HG02840 (cell line): Measurements from ENCODE around the gene DDI1.
"Not testable (repeated sequence)": the region's sequence is repeated elsewhere in the genome, so short reads cannot be mapped to it uniquely, and the experiment has no call there.

Experiments used
- ATAC-seq: cut with Tn5 transposase; IDR thresholded peaks from one replicate; pipeline ENCODE4 v1.9.1; 2021; ENCODE audit warnings: mild to moderate bottlenecking, moderate library complexity, moderate number of reproducible peaks; ENCODE audit not compliant: unreplicated experiment, low FRiP score

The DDI1 gene

GRCh38 chr11:104036995-104037394 is 555 bp downstream of the DDI1 start:
- no peak for ATAC-seq

DNA sequence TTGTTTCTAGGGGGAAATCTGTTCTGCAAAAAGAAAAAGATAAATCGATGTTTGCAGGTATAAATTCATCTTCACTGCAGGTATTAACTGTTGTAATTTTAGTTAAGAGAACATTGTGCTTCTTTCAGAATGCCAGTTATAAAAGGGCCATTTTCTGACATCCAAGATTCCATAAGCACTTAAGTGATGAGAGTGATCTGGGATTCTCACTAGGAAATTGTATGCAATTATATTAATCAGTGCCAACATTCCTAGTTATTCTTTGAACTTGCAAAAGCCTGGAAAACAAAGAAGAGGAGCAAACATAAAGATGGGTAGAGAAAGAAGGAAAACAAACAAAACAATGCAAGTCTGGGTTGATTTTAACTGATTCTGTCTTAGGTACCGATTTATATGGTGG is 5.4 kb downstream of the DDI1 start:
- ATAC-seq = no peak

DNA sequence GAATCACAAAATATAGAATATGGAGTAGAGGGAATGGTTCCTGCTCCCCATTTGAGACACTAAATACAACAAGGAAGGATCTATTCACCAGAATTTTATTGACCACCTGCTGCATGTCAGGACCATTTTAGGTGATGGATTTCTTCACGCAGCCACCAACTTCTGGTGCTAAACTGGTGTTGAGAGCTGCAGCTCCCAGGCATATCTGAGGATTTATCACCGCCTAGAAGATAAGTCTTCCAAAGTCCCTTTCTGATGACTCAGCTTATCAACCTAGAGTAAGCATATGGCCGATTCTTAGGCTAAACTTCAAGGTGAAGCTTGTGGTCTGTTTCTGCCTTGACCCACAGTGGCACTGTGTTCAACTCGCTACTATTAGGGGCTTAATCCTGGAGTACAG is 6.7 kb downstream of the DDI1 start:
- ATAC-seq = no peak

DNA sequence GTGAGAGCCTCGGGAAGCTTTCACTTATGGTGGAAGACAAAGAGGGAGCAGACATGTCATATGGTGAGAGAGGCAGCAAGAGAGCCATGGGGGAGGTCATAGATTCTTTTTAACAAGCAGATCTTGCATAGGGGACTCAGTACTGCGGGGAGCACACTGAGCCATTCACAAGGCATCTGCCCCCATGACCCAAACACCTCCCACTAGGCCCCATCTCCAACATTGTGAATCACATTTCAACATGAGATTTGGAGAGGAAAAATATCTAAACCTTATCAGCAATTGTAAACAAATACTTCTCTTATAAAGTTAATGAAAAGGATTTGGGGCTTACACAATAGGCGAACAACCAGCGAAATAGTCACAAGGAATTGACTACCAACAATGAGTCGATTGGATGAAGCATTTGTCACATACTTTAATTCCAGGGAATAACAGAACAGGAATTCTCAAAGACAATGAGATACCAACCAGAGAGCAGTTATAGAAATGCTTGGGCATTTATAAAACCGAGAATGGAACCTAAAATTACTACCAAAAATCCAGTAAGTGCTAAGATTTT is 7.3 kb downstream of the DDI1 start:
- no peak for ATAC-seq

DNA sequence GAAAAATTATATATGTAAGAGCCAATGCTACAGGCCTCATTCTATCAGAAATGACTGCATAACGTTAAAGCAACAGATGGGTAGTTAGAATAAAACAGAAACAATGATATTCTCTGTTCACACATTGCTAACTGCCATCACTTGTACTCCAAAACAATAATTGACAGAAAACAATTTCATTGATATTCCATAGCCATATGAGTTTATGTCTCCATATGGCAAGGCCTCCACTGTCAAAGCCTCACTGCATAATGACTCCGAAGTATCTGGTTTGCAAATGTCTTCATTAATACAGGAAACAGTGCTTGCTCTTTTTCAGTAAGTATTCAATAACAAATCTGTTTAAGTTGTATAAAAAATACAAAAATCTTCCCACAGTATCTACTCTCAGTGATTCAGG is 9.9 kb downstream of the DDI1 start:
- ATAC-seq = no peak

DNA sequence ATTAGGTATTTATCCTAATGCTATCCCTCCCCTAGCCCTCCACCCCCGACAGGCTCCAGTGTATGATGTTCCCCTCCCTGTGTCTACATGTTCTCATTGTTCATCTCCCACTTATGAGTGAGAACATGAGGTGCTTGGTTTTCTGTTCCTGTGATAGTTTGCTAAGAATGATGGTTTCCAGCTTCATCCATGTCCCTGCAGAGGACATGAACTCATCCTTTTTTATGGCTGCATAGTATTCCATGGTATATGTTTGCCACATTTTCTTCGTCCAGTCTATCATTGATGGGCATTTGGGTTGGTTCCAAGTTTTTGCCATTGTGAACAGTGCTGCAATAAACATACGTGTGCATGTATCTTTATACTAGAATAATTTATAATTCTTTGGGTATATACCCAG is 10.4 kb downstream of the DDI1 start:
- ATAC-seq = not testable (repeated sequence)

- ATAC-seq = no peak
Observed at GRCh38 chr11:104049116-104049515, 12.7 kb downstream of the DDI1 start.

- ATAC-seq = no peak
Observed at GRCh38 chr11:104051778-104052177, 15.3 kb downstream of the DDI1 start.

DNA sequence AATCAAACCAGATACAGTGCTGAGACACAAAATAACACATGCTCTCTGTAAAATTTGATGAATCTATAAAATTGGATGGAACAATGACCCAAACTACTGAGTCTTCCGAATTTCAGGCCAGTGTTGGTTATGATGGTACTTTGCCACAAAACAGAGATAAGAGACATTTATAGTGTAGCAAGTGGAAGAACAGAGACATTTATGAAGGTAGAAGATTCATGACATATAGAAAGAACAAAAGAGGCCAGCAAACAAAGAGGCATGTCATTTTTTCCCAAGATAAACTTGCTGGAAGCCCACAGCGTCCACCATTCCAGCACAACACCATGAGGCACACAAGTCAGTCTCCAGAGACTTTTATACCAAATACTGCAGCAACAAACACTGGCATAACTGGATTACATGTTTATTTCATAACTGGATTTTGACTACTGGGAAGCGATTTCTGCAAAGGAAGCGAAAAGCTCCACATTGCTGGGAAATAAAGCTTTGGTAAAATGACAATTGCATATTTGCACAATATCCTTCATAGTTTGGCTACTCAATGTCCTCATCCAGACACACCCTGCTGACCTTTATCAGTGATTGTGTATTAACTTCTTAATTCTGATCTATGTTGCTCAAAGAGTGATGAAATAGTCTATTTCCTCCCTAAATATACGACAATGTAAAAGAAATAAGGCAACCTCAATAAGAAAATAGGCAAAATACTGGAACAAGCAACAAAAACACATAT is 17.5 kb downstream of the DDI1 start:
- no peak for ATAC-seq

DNA sequence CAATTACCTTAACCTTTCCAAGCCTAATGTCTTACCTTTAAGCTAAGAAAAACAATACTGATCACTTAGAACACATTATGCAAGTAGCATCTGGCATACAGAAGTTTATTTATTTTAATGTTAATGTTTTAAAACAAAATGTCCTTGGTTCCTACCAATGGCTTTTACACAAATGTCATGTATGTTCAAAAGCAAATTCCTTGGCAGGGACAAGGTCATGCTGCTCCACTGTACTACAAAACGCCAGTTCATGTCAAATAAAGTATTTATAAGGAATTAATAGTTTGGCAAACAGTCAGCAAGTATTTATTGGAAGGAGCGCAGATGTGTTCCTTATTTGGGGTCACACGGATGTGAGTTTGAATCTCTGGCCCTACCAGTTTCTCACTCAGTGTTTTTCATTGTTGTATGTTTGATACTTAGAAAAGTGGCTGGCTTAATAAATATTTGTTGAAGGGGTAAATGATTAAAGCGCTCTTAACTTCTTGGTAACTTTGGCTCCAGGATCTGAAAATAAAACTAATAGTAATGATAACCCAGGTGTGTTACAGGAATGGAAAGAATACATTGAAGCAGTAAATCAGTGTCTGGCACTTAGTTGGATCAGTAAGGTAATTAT is 18.6 kb downstream of the DDI1 start:
- no peak for ATAC-seq

DNA sequence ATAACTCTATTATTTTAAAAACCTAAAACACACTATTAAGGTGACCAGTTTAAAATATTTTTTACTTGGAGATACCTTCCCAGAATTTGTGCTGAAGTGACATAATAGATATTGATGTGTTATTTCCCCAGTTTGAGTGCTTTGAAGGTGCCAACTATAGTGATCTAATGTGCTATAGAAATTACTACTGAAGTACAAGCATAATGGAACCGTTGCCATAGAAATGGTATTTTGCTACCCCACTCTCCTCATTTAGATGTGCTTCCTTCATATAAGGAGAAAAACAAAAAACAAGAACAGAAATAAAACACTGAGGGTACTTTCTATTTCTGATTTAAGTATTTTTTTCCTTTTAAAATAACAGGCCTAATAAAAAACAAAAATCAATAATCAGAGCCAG is 19.2 kb downstream of the DDI1 start:
- no peak for ATAC-seq

DNA sequence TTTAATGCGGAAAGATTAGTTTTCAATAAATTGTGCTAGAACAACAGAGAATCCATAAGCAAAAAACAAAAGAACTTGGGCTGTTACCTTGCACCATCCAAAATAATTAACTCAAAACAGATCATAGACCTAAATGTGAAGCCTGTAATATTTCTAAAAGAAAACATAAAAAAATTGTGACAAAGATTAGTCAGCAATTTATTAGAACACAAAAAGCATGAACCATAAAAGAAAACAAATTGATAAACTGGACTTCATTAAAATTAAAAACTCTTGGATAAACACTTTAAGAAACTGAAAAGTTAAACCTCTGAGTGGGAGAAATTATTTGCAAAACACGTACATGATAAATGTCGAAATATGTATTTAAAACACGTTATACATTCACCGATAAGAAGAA is 21.5 kb downstream of the DDI1 start:
- ATAC-seq = no peak

GRCh38 chr11:104058680-104059079 is 22.2 kb downstream of the DDI1 start:
- no peak for ATAC-seq

- no peak for ATAC-seq
Observed at GRCh38 chr11:104060004-104060794, 23.8 kb downstream of the DDI1 start.

- no peak for ATAC-seq
Observed at GRCh38 chr11:104060820-104061219, 24.4 kb downstream of the DDI1 start.

GRCh38 chr11:104061853-104062521 is 25.5 kb downstream of the DDI1 start:
- no peak for ATAC-seq

- ATAC-seq = no peak
Observed at GRCh38 chr11:104064034-104064630, 27.7 kb downstream of the DDI1 start.

DNA sequence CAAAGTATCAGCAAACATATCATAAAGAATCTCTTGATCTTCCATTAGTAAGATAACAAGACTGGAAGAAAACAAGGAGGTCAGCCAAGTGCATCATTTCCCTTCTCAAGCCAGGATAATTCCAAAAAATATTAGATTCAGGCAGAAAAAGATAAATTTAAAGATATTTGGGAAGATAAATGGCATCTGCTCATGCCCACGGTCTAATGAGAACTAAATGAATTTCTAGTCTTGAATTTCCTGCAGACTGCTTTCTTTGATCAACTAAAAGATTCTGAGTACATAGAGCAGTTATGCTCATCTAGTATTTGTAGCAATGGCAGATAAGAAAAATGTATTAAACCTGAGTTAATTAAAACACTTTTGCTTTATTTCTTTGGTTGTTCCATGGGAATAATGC is 31.1 kb downstream of the DDI1 start:
- ATAC-seq = no peak

DNA sequence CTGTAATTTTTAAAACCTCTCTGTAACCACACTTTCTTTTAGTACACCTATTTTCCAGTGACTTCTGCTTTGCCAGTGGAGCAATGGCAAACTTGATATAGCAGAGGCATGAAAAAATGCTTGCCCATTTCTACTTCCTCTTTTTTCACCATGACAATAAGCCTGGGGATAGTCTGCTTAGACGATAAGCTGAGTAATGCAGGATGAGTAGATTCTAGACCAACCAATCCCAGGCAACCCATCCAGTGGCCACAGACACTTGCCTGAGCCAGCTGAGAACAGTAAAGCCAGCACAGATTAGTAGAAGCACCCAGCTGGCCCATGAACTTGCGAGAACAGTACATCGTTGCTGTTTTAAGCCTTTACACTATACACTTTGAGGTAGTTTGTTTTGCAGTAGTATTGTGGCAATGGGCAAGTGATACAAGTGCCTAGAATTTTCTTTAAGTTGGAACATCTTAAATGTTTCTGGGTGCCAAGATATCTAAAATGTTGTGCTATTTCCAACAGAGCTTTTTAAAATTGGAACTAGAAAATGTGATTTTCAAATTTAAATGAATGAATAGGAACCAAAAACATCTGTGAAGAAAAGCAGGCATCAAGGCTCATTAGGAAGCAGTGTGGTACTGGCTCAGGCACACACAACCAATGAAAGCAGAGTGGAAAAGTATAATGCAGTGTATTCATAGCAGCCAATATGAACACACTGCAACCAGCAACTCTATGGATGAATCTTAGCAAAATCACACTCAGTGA is 37.7 kb downstream of the DDI1 start:
- ATAC-seq = peak; percentile 70

GRCh38 chr11:104075091-104075490 is 38.7 kb downstream of the DDI1 start:
- no peak for ATAC-seq
